Effector CD8-positive, alpha-beta T cell (primary cell): Measurements from ENCODE around the gene SDK2.

ENCODE experiments used
- DNase-seq: peaks from one replicate; lab custom pipeline; 2025; lab: John Stamatoyannopoulos, UW

The SDK2 gene

GRCh38 chr17:73555199-73555960 lies 88.9 kb downstream of the SDK2 start:
- DNase-seq = no peak

DNA sequence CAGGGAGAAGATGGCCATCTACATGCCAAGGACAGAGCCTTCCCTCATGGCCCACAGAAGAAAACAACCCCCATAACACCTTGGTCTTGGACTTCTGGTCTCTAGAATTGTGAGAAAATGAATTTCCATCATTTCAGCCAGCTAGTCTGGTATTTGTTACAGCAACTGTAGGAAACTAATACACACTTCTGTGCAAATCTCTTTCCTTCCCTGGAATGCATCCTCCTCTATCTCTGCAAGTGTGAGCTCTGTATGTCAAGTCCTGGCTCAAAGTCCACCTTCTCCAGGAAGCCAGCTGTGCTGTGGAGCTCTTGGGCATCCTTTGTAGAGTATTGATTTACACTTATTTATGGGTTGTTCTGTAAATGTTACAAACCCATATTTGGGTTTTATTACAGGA lies 89.7 kb downstream of the SDK2 start:
- DNase-seq = no peak

DNA sequence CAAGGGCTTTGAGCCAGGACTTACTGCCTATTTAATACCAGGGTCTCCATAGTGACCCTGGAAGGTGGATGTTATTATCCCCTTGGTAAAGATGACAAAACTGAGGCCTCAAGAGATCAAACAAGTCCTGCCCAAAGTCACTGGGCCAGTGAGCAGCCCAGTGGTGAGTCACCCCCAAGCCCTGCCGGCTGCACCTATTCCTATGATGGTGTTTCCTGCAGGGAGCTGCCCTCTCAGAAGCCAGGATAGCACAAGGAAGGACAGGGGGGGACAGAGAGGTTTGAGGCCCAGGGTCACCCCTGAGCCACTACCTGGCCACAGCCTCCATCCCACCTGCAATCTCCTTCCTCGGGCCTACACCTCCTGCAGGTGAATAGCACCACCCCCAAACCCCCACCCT lies 90.9 kb downstream of the SDK2 start:
- no peak for DNase-seq

GRCh38 chr17:73552300-73553048 lies 91.8 kb downstream of the SDK2 start:
- DNase-seq = no peak

DNA sequence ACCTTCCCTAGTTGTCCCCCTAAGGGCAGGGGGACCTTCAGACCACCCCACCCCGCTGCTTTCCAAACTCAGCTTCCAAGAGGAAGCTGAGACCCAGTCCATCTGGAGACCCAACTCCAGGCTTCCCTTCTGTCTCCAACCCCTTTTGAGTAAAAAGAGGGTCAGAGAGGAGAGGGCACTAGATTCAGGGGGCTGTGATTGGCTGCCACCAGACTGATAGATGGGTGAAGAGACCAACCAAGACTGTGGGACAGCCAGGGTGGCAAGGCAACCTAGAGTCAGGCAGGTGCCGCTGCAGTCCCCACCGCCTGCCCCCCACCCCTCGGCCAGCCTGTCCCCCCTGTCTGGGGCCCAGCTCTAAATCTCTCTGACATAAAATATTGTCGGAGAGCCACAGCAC lies 92.5 kb downstream of the SDK2 start:
- no peak for DNase-seq

DNA sequence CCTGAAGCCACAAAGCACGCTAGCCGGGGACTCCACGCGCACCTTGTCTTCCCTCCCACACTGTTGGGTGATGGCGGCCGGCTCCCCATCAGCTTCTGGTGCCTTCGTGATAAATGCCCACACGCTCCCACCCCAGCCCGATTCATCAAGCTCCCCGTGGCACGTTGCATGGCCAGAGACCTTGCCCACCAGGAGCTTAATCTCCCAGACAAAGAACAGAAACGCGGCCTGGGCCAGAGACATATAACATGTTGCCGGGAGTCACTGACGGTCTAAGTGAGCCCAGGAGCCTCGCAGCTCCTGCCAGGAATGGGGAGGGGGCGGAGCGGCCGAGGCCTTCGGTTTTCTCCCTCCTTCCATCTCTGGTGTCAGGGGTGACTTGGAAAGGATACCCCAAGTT lies 93.1 kb downstream of the SDK2 start:
- DNase-seq = no peak

DNA sequence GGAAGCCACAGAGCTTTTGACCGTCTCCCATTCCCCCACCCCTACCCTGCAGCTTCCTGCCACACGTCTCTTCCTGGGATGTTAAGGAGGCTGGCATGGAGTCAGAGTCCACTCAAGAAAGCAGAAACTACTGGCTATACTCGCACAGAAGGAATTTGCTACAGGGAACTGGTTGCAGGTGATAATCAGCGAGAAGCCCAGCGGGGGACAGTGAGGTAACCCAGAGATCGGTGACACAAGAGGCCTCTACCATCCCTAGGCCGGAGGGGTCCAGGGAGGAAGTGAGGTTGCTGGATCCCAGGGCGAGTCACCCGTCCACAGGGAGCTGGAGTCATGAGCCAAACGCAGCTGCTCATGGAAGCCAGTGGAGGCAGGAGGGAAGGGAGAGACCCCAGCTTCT lies 93.7 kb downstream of the SDK2 start:
- DNase-seq = no peak

DNA sequence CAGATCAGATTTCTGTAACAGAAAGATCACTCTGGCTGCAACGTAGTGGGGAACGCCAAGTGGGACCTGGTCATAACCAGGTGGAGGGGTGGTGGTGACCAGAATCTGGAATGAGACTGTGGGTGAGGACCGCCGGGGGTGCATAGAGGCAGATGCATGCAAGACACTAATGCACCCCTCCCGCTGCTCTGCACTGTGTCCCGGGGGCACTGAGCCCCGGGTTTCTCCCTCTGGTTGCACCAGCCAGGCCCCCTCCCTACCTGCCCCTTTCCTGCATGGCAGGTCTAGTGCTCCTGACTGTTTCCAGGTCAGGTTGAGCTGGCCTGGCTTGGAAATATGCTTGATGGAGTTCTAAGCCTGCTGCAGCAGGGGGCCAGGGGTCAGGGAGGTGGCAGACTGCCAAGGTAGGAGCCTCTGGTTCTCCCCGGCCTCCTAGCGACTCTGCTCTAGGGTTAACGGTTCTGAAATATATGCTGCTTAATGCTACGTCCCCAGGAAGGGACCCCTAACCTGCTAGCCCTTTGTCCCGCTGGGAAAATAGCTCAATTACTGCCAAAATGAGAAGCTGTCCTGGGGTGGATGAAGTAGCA lies 94.3 kb downstream of the SDK2 start:
- DNase-seq = no peak

DNA sequence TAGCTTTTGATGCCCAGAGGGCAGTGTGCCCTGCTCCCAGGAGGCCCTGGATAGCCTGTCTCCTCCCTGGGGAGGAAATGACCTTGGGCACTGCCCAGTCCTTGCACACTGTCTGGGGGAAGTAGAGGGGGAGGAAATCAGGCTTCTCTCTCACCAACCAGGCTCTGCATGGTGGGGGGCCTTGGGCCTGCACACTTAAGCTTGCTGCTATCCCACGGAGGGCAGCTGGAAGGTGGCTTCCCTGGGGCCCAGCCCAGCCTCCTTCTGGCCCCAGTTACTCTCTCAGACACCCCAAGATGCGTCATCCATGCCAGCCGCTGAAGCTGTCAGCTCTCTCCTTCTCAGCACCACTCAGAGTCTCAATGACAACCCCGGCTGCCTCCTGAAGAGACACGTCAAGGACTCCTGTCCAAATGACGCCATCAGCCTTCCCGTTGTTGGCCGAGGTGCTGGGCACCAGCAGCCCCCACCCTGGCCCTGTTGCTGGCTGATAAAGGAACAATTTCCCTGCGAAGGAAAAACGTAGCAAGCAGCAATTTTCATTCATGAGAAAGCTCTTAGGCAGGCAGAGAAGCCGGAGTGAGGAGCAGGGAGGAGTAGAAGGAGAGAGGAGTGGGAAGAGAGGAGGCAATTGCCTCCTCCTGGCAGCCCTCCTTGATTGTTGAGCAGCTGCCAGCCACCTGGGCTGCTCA lies 95.5 kb downstream of the SDK2 start:
- DNase-seq = no peak

DNA sequence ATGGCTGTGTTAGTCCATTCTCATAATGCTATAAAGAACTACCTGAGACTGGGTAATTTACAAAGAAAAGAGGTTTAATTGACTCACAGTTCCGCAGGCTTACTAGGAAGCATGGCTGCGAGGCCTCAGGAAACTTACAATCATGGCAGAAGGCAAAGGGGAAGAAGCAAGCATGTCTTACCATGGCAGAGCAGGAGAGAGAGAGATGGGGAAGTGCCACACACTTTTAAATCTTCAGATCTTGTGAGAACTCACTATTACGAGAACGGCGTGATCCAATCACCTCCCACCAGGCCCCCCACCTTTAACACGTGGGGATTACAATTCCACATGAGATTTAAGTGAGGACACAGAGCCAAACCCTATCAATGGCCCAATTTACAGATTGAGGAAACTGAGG lies 96.5 kb downstream of the SDK2 start:
- no peak for DNase-seq

DNA sequence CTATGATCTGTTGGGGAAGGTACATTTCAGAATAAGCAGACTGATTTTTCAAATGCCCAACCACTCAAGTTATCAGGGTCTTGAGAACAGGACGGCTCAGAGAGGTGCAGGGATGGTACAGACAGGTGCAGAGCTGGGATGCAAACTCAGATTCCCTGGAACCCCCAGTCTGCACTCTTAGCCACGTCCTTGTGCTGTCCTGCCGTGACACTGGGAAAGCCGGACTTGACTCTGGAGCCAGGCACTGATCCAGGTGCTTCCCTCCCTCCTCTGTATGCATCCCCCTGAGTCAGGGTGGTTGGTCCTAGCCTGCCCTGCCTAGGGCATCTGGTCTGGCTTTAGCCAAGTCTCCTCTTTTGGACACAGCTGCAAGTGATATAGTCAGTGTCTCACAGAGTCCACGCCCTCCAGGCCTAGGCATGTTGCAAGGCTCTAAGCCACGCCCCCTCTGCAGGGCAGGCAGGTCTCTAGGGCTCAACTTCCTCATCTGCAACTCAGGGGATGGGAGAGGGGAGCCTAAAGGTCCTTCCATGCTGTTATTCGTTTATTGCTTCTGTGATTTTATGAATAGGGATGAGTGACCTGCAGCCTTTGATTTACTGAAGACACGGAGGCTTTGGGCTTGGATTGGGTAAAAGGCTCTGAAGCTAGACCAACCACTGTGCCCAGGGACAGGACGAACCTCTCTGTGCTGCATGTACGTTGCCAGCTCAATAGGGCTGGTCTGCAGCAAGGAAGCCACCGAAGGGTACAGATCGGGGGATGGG lies 97.3 kb downstream of the SDK2 start:
- DNase-seq = no peak

GRCh38 chr17:73546114-73546513 lies 98.1 kb downstream of the SDK2 start:
- DNase-seq = no peak

- DNase-seq = no peak
Measured at GRCh38 chr17:73545109-73546032, 98.9 kb downstream of the SDK2 start.

DNA sequence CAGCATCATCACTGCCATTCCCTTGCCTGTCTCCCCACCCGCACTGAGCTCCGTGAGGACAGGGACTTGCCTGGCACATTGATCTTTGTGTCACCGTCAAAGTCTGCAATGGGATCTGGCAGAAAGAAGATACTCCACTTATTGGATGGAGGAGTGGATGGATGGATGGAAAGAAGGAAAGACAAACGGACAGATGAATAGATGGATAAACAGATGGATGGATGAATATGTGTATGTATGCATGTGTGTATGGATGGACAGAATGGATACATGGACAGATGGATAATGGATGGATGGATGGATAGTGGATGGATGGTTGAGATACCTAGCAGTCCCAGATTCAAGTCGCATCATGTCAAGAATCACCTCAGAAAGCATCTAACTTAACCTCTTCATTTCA lies 99.9 kb downstream of the SDK2 start:
- no peak for DNase-seq

GRCh38 chr17:73542323-73542722 lies 101.9 kb downstream of the SDK2 start:
- no peak for DNase-seq

DNA sequence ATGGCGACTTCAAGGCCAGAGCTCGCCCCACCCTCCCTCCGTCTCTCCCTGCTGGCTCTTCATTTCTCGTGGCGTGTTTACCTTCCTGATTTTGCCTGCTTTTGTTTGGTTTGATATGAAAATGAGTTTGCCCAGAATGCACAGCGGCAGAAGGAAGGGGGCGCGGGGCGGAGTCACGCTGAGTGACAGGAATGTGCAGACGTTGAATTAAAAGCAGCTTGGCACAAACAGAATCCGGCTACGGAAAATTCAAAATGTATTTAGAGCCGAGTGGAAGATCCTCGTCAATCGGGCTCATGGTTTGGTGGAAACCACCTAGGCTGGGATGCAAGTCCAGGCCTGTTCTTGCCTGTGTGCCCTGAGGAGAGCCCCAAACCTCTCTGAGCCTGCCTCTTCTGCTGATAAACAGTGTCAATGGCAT lies 102.7 kb downstream of the SDK2 start:
- no peak for DNase-seq

- DNase-seq = no peak
Measured at GRCh38 chr17:73541111-73541510, 103.1 kb downstream of the SDK2 start.

DNA sequence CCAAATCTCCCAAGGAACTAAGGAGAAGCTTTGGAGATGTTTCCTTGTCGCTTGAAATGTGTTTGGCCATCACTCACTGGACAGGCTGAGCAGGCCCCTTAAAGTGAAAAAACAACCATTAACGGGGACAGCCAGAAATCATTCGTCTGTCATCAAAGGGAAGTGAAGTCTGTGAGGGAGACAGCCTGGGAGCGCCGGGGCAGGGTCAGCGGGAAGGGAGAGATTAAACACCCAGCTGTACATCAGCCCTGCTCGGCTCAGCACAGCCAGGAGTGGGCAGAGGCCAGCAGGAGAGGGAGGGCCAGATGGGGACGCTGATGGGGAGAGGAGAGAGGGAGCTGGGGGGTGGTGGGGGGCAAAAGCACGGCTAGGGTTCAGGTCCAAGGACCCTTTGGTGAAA lies 105.1 kb downstream of the SDK2 start:
- DNase-seq = no peak

DNA sequence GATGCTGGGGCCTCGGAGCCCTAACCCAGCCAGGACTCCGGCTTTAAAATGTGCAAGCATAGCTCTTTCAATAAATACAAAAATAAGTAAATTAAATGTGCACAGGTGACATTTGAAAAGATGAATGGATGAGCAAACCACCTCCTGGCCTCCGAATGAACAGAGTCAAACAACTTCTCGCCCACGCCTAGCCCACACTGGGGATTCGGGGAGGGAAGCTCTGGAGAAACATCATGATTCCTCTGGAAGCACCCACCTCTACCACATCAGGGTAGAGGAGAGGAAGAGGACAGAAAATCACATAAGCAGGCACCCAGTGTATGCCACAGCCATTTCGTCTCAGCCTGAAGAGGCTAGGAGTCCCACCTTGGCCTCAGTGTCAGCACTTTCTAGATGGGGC lies 105.8 kb downstream of the SDK2 start:
- no peak for DNase-seq

GRCh38 chr17:73536700-73537605 lies 107.3 kb downstream of the SDK2 start:
- no peak for DNase-seq
